H7 (cell line): ENCODE data around the gene METTL23. TPM values are rescaled to one million over a fixed set of nuclear protein-coding genes. Genes with fewer than 3 reads are reported as not detected.
"Not testable (repeated sequence)": the region's sequence is repeated elsewhere in the genome, so short reads cannot be mapped to it uniquely, and the experiment has no call there.

Source experiments
- DNase-seq: peaks from one replicate; pipeline ENCODE4 v3.0.0; 2012
- H3K27me3 ChIP-seq: 2 replicates; pipeline ENCODE4 v1.6.0; 2011; ENCODE audit warnings: mild to moderate bottlenecking, low read length; ENCODE audit not compliant: control insufficient read depth, insufficient read depth
- H3K36me3 ChIP-seq: replicated peaks from 2 replicates; pipeline ENCODE4 v1.5.1; 2011; ENCODE audit warnings: low read length; ENCODE audit not compliant: control insufficient read depth, insufficient read depth
- H3K4me3 ChIP-seq: 2 replicates; pipeline ENCODE4 v1.5.1; 2011; ENCODE audit warnings: low read depth, mild to moderate bottlenecking, control low read depth, low read length, moderate library complexity; ENCODE audit not compliant: insufficient read depth
- total RNA-seq: library from RNA; depleted of rRNA; stranded (reverse); fragments of >200 nt; shearing (Covaris generic); gene quantifications from 2 replicates; pipeline ENCODE4 v1.2.3, GENCODE V29; 2014

Gene METTL23
- total RNA-seq, 1 experiment from 2014 or later, result 54.4 TPM

GRCh38 chr17:76687298-76688164 lies 39.1 kb upstream of the METTL23 start:
- H3K36me3 ChIP-seq, result no peaks in the 10 kb centered on the region
- peak; percentile 58 for DNase-seq
- no peaks in the 10 kb centered on the region for H3K27me3 ChIP-seq
- no peak overlapping the region for H3K4me3 ChIP-seq

- H3K4me3 ChIP-seq, result no peak overlapping the region
- H3K27me3 ChIP-seq, result no peaks in the 10 kb centered on the region
- no peak for DNase-seq
- H3K36me3 ChIP-seq, result no peaks in the 10 kb centered on the region
These were observed 38.4 kb upstream of the METTL23 start for GRCh38 chr17:76688165-76688622.

GRCh38 chr17:76689859-76690258 lies 36.8 kb upstream of the METTL23 start:
- Histone ChIP-seq H3K4me3 (no peak overlapping the region), H3K36me3 (no peaks in the 10 kb centered on the region), H3K27me3 (no peaks in the 10 kb centered on the region)
- DNase-seq, result no peak

- Histone ChIP-seq H3K36me3 (no peaks in the 10 kb centered on the region), H3K4me3 (no peak overlapping the region), H3K27me3 (no peaks in the 10 kb centered on the region)
- no peak for DNase-seq
These were observed 35.9 kb upstream of the METTL23 start for GRCh38 chr17:76690596-76691280.

GRCh38 chr17:76691379-76692191 lies 35.1 kb upstream of the METTL23 start:
- DNase-seq, result no peak
- H3K4me3 ChIP-seq, result no peak overlapping the region
- no peaks in the 10 kb centered on the region for H3K27me3 ChIP-seq
- no peaks in the 10 kb centered on the region for H3K36me3 ChIP-seq

- DNase-seq, result no peak
- no peaks in the 10 kb centered on the region for H3K27me3 ChIP-seq
- no peaks in the 10 kb centered on the region for H3K36me3 ChIP-seq
- no peak overlapping the region for H3K4me3 ChIP-seq
These were observed 31.4 kb upstream of the METTL23 start for GRCh38 chr17:76695059-76695831.

GRCh38 chr17:76696763-76697701 lies 29.6 kb upstream of the METTL23 start:
- Histone ChIP-seq H3K27me3 (no peaks in the 10 kb centered on the region), H3K4me3 (no peak overlapping the region), H3K36me3 (no peaks in the 10 kb centered on the region)
- DNase-seq, result no peak

GRCh38 chr17:76697702-76698465 lies 28.8 kb upstream of the METTL23 start:
- DNase-seq, result peak; percentile 87
- Histone ChIP-seq H3K4me3 (no peak overlapping the region), H3K27me3 (no peaks in the 10 kb centered on the region), H3K36me3 (no peaks in the 10 kb centered on the region)

- not testable (repeated sequence) for DNase-seq, H3K4me3 ChIP-seq, H3K27me3 ChIP-seq, H3K36me3 ChIP-seq
These were observed 28.1 kb upstream of the METTL23 start for GRCh38 chr17:76698466-76698977.

GRCh38 chr17:76700270-76700616 lies 26.4 kb upstream of the METTL23 start:
- DNase-seq, result peak; percentile 69
- no peaks in the 10 kb centered on the region for H3K36me3 ChIP-seq
- H3K4me3 ChIP-seq, result no peak overlapping the region
- H3K27me3 ChIP-seq, result no peaks in the 10 kb centered on the region

GRCh38 chr17:76700617-76701470 lies 25.8 kb upstream of the METTL23 start:
- no peak overlapping the region for H3K4me3 ChIP-seq
- no peaks in the 10 kb centered on the region for H3K36me3 ChIP-seq
- DNase-seq, result peak; percentile 86
- no peaks in the 10 kb centered on the region for H3K27me3 ChIP-seq

- H3K27me3 ChIP-seq, result no peaks in the 10 kb centered on the region
- no peak for DNase-seq
- H3K4me3 ChIP-seq, result no peak overlapping the region
These were observed 25.1 kb upstream of the METTL23 start for GRCh38 chr17:76701471-76701967.

More at GRCh38 chr17:76701471-76701967, 25.1 kb upstream of the METTL23 start:
- H3K36me3 ChIP-seq, result no peaks in the 10 kb centered on the region
